Measurements from ENCODE around the gene CDH4.

The CDH4 gene

DNA sequence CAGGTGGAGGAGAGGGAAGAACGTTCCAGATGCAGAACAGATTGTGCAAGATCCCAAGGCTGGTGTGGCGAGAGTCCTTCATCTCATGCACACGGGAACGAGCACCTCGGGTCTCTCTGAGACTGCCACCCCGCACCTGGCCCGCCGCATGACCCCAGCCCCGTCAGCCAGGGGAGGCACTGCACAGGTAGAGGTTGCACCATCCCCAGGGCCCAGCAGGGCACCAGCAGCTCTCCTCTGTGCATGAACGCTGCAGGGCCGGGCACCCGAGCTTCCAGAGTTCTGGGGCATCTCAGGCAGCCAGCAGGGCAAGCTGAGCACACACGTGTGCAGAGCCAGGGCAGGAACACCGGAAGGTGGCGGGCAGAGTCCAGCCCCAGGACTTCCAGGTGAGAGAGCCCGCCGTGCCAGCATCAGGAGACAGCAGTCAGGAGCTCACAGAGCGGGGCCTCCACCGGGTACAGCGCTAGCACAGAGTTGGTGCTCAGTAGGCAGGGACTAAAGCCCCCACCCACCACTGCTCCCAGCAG is 620.4 kb downstream of the CDH4 start:
- no peak for DNase-seq

DNA sequence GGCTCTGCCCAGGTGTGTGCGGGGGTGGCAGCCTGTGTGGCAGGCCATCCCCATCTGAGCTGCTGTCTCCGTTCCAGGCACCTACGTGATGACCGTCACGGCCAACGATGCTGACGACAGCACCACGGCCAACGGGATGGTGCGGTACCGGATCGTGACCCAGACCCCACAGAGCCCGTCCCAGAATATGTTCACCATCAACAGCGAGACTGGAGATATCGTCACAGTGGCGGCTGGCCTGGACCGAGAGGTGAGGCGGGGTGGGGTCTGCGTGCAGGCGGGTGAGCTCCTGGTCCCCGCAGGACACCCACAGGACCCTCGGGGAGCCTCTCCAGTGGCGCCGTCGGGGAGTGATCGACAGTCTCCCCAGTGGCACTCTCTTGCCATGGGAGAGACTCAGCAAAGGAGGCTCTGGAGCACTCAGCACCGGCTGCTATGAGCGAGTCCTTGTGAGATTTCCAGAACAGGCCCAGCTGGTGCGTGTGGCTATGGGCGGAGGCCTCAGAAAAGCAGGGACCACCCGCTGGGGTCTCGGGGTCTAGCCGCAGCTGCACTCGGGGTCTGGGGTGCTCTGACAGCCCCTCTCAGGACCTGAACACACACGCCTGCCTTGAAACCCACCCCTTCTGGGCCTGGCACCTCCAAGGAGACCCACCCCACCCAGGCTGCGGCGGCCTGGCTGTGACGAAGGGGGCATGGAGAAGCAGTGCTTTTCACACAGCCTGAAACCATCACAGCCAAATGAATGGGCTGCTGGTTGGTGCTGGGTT is 621.8 kb downstream of the CDH4 start:
- DNase-seq = no peak

- DNase-seq = no peak
Measured at GRCh38 chr20:61874421-61875068, 622.5 kb downstream of the CDH4 start.

- no peak for DNase-seq
Measured at GRCh38 chr20:61875221-61875885, 623.3 kb downstream of the CDH4 start.

DNA sequence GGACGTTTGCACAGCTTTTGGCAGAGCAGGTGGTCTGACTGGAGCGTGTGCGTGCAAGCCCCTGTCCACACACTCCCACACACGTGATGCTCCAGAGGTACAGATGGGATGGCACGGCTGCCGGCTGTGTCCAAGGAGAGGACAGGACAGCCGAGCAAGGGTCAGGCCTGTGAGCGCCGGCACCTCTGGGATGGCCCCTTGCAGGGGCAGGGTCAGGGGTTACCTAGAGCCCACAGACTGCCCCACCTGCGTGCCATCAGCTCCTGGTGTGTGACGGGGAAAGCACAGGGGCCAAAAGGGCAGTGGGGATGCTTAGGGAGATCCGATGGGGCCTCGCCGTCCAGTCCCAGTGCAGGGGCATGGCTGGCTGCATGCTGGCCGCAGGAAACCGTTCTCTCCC is 623.9 kb downstream of the CDH4 start:
- DNase-seq = no peak

- DNase-seq = no peak
Measured at GRCh38 chr20:61876952-61877728, 625.1 kb downstream of the CDH4 start.

GRCh38 chr20:61877776-61878477 is 625.9 kb downstream of the CDH4 start:
- no peak for DNase-seq

DNA sequence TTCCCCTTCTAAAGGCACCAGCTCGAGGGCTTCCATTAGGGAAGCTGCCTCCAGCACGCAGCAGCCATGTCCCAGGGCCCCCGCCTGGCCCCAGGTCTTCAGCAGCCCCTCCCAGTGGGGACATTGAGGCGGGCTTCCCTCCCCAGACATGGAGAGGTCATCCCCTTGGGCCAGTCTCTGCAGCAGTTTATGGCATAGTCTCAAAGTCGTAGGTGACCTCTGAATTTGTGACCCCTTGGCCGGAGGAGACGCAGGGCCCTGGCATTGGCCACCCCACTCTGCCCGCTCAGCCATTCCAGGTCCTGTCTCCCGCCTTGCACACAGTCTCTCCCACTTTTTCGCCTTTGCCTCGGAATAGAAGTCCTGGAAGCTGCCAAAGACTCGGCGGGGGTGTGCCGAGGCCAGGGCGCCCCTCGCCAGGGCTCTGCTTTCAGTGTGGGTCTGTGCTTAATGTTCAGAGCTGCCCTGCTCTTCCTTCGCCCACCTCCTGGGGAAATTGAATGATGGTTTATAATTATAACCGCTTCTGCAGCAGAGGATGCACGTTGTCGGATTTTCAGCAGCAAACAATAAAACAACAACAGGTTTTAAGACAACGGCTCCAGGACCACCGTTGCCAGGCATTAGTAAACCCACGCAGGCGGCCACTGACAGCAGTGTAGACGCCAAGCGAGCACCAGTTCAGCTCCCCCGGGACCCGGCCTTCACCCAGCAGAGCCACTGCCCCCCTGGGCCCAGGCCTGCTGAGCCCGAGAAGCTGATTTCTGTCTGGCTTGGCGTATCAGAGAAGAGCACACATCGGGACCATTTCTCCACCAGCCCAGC is 626.6 kb downstream of the CDH4 start:
- DNase-seq = no peak

DNA sequence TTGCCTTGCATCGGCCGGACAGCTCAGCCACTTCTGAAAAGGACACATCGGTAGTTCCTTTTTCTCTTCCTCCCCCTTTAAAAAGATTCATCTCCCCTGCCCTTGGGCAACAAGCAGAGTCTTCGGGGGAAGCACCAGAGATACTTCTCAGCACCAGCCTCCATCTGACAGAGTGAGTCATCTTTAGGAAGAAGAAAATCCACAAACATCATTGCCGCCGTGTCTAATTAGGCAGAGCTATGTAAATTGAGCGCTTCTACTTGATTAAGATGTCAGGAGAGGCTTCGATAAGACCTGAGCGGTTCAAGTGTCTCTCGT is 627.2 kb downstream of the CDH4 start:
- DNase-seq = no peak

DNA sequence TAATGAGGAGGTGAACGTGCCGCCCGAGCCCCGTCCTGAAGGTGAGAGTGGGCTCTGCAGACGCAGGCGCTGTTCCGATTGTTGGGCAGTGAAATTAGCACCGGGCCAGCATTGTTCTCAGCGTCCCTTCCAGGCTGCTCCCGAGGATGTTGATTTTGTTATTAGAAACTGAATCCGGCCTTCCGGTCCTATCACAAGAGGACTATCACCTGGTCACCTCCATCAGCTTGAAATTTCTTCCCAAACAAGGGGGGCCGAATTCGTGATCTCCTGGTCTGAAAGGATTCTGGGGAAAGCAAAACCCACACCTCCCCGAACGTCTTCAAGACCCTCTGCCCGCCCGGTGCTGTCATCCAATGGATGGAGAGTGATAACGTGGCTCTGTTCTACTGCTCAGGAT is 627.6 kb downstream of the CDH4 start:
- DNase-seq = no peak

- DNase-seq = no peak
Measured at GRCh38 chr20:61880706-61881105, 628.6 kb downstream of the CDH4 start.

DNA sequence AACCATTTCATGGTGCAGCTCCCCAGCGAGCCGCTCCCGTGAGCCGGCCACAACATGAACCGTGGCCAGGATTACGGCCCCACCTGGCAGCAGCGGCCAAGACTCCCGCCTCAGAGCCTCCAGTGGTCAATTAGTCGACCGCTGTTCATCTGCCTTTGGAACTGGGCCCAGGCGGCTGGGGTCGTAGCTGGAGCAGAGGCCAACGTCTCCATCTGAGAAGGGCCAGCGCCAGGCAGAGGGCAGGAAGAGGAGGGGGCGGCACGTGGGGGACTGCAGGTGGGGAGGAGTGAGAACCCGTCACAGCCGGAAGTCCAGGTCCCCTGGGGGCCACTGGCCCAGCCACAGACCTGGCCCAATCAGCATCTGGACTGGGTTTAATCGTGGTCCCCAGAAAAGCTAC is 629.4 kb downstream of the CDH4 start:
- no peak for DNase-seq

GRCh38 chr20:61881861-61882260 is 629.8 kb downstream of the CDH4 start:
- no peak for DNase-seq

- DNase-seq = no peak
Measured at GRCh38 chr20:61882716-61883615, 630.9 kb downstream of the CDH4 start.

DNA sequence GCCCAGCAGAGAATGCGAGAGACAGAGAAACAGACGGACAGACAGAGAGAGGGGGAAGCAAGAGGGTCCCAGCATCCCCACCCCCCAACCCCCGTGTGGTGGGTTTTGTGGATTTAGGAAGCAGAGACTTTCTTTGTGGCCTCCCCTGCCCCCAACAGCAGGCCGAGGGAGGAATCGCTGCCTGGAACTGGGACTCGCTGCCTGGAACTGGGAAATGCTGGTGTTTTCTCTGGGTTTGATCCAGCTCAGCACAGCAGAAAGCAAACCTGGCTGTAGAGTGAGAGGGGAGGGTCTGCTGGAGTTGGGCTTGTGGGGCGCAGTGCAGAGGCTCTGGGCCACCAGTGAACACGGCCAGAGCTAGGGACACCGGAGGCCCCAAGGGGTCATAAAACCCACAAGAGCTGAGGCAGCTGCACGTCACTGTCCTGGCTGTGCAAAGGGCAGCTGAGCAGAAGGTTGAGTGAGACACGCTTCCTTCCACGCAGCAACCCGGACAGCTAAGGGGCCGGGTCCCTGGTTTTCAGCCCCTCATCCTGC is 631.9 kb downstream of the CDH4 start:
- DNase-seq = no peak

GRCh38 chr20:61884571-61885389 is 632.7 kb downstream of the CDH4 start:
- DNase-seq = no peak

- no peak for DNase-seq
Measured at GRCh38 chr20:61885759-61886715, 634.0 kb downstream of the CDH4 start.

All from inflammatory macrophage (primary cell).